ENCODE data around the gene C2CD3.

- TF ChIP-seq EZH2 (IDR thresholded peaks at IDR 0.05; ENCODE audit: insufficient read depth, poor library complexity, severe bottlenecking) = no peak
- no peak for TF ChIP-seq EZH2phosphoT487 (IDR thresholded peaks at IDR 0.05; ENCODE audit: insufficient read depth, low read depth)
Observed at GRCh38 chr11:74179234-74180052, 8.6 kb upstream of the C2CD3 start.
